Activated CD4-positive, alpha-beta memory T cell treated with anti-CD3 and anti-CD28 coated beads, Interleukin-2, amount 10 ng/mL, durations not matched to agents 7 days and 5 days (primary cell): Measurements from ENCODE around the gene RHOBTB3. TPM values are rescaled to one million over a fixed set of nuclear protein-coding genes. Genes with fewer than 3 reads are reported as not detected.
A peak's percentile ranks its signal among the peaks of the same experiment; 100 is the strongest.
"Not testable (repeated sequence)": the region's sequence is repeated elsewhere in the genome, so short reads cannot be mapped to it uniquely, and the experiment has no call there.

Experiments used
- CTCF ChIA-PET: fragments of 350-600 bp; sonication (Branson Sonifier 250); formaldehyde crosslinking; loops from one replicate; lab custom pipeline; 2021; ENCODE audit warnings: antibody characterized with exemption, inconsistent platforms; lab: Charles Lee
- POLR2A ChIA-PET: fragments of 350-600 bp; sonication (Branson Sonifier 250); formaldehyde crosslinking; loops from one replicate; lab custom pipeline; 2021; ENCODE audit warnings: antibody characterized with exemption; lab: Charles Lee
- DNase-seq: peaks from one replicate; pipeline ENCODE4 v3.0.0-alpha.2; 2020
- H3K27ac Mint-ChIP-seq: one replicate; pipeline ENCODE4 v1.8.0; 2021; ENCODE audit warnings: mild to moderate bottlenecking, mixed read lengths
- H3K27me3 Mint-ChIP-seq: one replicate; pipeline ENCODE4 v1.8.0; 2021; ENCODE audit warnings: mixed read lengths
- H3K36me3 Mint-ChIP-seq: one replicate; pipeline ENCODE4 v1.8.0; 2021; ENCODE audit warnings: low read depth, mixed read lengths
- H3K4me1 Mint-ChIP-seq: one replicate; pipeline ENCODE4 v1.8.0; 2021; ENCODE audit warnings: mixed read lengths
- H3K4me3 Mint-ChIP-seq: one replicate; pipeline ENCODE4 v1.8.0; 2021; ENCODE audit warnings: mild to moderate bottlenecking, mixed read lengths
- H3K9me3 Mint-ChIP-seq: one replicate; pipeline ENCODE4 v1.8.0; 2021; ENCODE audit warnings: mixed read lengths
- total RNA-seq, 2 experiments: library from RNA; stranded (reverse); gene quantifications; one replicate each; pipeline ENCODE4 v1.2.3, GENCODE V29; 2021

RHOBTB3 gene
- total RNA-seq, 2 experiments from 2014 or later = 0.15 TPM; not detected in 1

DNA sequence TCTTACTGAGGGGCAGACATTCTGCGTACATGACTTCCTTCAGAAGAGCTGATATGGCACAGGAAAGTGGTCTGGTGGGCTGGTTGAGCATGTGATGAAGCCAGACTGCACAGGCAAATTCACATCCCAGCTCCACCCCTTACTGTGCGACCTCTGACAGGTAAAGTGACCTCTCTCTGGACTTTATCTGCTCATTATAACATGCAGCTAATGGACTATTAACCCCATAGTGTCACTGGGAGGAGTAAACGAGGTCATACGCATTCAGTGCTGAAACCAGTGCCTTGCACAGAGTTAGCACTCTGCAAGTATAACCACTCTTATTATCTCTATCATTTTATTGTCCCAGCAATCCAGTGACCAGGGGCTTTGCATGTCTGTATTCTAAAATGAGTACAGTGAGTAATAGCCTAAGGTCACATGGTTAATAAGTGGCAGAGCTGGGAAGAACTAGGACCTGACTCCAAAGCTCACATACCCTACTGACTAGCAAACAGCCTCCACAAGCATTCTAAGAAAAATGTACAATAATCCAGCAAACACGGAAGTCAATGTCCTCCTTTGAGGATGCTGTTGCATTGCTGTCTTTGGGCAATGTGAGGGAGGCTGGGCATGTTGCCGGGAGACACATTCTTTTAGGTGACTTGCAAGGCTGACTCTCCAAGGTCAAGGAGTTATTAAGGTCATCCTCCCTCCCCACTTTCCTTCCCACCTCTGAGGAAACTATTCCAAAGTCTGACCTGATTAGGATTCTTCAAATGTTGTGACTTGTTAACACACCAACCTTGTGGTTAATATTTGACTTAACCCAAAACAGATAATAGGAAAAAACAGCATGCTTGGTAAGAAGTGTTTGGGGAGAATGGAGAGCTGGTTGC is 72.4 kb downstream of the RHOBTB3 start:
- H3K9me3 Mint-ChIP-seq = peaks cover 2% of the 10 kb centered on the region
- peaks cover 9% of the 10 kb centered on the region for H3K36me3 Mint-ChIP-seq
- ChIA-PET POLR2A (no interaction called here), CTCF (interaction anchor here (1.0 to 2.2 kb wide), 2 partner anchors 11 to 22 kb away, joined by 3 to 10 read pairs; no protein-coding TSS in a partner anchor)
- no peak for DNase-seq
- H3K4me3 Mint-ChIP-seq = no peak overlapping the region
- H3K27me3 Mint-ChIP-seq = no peaks in the 10 kb centered on the region
- H3K27ac Mint-ChIP-seq = no peak overlapping the region
- H3K4me1 Mint-ChIP-seq = peaks cover 14% of the 10 kb centered on the region

DNA sequence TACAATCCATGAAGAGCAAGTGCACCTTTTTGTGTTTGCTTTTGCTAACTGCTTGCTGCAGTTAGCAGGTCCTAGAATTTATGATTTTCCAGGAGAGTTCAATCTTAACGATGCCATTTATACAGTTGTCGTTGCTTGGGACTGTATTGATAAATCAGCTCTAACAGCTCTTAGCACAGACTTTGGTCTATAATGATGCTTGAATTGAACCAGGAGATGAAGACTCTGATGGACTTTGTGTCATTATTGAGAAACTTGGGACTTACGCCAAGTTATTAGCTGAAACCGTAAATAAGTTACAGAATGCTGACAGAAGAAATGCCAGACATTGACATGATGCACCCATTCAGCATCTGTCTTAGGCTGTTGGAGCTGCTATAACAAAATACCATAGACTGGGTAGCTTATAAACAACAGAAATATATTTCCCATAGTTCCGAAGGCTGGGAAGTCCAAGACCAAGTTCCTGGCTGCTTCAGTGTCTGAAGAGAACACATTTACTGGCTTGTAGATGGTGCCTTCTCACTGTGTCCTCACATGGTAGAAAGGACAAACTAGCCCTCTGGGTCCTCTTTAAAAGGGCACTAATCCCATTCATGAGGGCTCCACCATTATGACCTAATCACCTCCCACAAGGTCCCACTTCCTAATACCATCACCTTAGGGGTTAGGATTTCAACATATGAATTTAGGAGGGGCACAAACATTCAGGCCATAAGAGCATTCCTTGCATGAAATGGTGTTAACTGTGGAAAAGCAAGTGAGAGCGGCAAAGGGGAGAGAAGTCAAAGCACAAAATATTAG is 73.8 kb downstream of the RHOBTB3 start:
- CTCF ChIA-PET = interaction anchor here (2.2 to 6.1 kb wide), 2 partner anchors 23 to 24 kb away, joined by 10 to 79 read pairs; no protein-coding TSS in a partner anchor
- H3K36me3 Mint-ChIP-seq = peaks cover 13% of the 10 kb centered on the region
- DNase-seq = no peak
- no peak overlapping the region for H3K27ac Mint-ChIP-seq
- H3K4me3 Mint-ChIP-seq = no peak overlapping the region
- POLR2A ChIA-PET = interaction anchor here (1.0 kb wide), 1 partner anchor 12 kb away, joined by 3 read pairs; no protein-coding TSS in a partner anchor
- H3K9me3 Mint-ChIP-seq = peaks cover 2% of the 10 kb centered on the region
- no peaks in the 10 kb centered on the region for H3K27me3 Mint-ChIP-seq
- peaks cover 27% of the 10 kb centered on the region for H3K4me1 Mint-ChIP-seq

DNA sequence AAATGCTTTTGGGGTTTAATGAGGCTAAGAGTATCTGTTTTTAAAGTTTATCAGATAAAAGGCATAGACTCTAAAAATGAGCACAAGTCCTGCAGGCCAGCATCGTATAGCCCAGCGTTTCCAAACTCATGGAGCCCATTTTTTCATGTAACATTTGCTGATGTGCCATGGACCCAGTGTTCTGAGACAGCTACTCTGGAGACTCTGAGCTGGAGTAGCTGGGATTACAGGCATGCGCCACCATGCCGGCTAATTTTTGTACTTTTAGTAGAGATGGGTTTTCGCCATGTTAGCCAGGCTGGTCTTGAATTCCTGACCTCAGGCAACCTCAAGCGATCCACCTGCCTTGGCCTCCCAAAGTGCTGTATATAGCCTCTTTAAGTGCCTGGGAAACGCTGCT is 75.6 kb downstream of the RHOBTB3 start:
- Mint-ChIP-seq H3K36me3 (peaks cover 17% of the 10 kb centered on the region), H3K27me3 (no peaks in the 10 kb centered on the region), H3K9me3 (peaks cover 2% of the 10 kb centered on the region), H3K4me3 (no peak overlapping the region), H3K4me1 (peaks cover 42% of the 10 kb centered on the region), H3K27ac (no peak overlapping the region)
- ChIA-PET POLR2A (interaction anchor here (1.4 to 2.6 kb wide), 2 partner anchors 25 to 44 kb away, joined by 3 to 6 read pairs; no protein-coding TSS in a partner anchor), CTCF (interaction anchor here (2.4 to 6.1 kb wide), 3 partner anchors 14 to 25 kb away, joined by 6 to 79 read pairs (median 63); partner anchors contain the start of gene GLRX)
- no peak for DNase-seq

DNA sequence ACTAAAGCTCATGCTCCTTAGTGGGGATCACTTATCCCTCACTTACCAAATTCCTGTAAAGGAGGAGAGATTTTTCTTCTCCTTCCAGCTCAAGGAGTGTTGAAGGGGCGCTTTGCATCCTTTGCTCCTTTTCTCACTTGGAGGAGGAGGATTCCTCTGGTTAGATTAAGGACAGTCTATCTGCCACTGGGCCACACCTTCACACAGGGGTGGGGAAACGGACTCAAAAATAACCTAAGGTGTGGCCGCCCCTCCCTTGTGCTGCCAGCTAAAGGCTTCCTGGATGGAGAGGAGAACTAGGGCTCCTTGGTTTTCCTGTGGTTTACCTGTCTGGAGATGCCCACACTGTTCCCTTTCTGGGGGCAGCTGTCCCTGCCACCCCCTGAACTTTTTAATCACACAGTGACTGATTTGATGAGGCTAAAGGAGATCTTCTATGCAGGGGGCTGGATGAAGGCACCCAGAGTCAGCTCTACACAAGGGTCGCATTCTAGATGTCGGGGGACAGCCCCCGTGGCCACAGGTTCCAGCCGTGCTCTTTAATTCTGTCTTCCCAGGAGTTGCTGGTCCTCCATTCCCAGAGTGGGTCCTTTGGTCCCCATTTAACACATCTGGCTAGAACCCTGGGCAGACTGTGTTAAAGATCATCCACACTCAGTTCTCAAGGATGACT is 77.0 kb downstream of the RHOBTB3 start:
- peak overlapping the region; percentile 50 for H3K4me3 Mint-ChIP-seq
- ChIA-PET POLR2A (interaction anchor here (0.6 to 5.9 kb wide), 11 partner anchors 13 to 765 kb away, joined by 3 to 113 read pairs (median 4); partner anchors contain the start of genes GLRX and RFESD), CTCF (interaction anchor here (0.6 to 6.1 kb wide), 13 partner anchors 8 to 509 kb away, joined by 3 to 79 read pairs (median 4); partner anchors contain the start of genes GLRX and RFESD)
- H3K27me3 Mint-ChIP-seq = no peaks in the 10 kb centered on the region
- peaks cover 24% of the 10 kb centered on the region for H3K36me3 Mint-ChIP-seq
- no peak for DNase-seq
- peaks cover 56% of the 10 kb centered on the region for H3K4me1 Mint-ChIP-seq
- peaks cover 2% of the 10 kb centered on the region for H3K9me3 Mint-ChIP-seq
- peak overlapping the region; percentile 78 for H3K27ac Mint-ChIP-seq

DNA sequence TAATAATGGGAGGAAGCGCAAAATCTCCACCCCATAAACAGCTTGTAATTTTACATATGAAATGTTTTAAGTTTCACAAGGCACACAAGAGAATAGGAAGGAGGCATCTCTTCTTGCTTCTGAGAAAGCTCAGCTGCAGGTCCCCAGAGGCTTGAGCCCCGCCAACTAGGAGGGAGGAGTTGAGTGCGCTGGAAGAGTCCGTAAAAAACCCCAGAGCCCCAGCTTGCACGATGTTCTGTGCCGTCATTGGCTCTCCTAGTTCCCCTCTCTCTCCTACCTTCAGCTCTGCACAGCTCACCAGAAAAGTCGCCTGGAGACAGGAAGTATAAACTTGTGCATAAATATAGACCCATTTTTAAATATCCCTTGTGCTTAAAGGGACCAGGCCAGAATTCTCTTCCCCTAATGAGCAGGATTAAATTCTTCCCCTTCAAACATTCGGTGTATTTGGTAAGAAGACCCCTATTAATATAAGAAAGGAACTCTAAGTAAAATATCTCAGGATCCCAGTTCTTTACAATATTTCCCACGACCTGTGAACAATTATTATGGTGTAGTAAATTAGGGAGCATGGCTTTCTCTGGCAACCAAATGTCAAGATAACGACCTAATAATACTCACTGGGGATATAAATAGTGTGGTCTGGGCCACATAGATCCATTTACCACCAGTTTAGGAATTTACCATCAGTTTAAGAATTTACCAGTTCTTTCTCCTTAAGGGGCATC is 77.7 kb downstream of the RHOBTB3 start:
- H3K27me3 Mint-ChIP-seq = no peaks in the 10 kb centered on the region
- H3K4me3 Mint-ChIP-seq = peak overlapping the region; percentile 50
- peaks cover 2% of the 10 kb centered on the region for H3K9me3 Mint-ChIP-seq
- H3K27ac Mint-ChIP-seq = peak overlapping the region; percentile 78
- DNase-seq = peak; percentile 81
- peaks cover 60% of the 10 kb centered on the region for H3K4me1 Mint-ChIP-seq
- ChIA-PET POLR2A (interaction anchor here (0.6 to 5.9 kb wide), 11 partner anchors 13 to 764 kb away, joined by 3 to 113 read pairs (median 4); partner anchors contain the start of genes GLRX and RFESD), CTCF (interaction anchor here (0.6 to 6.1 kb wide), 9 partner anchors 13 to 162 kb away, joined by 3 to 79 read pairs (median 6); partner anchors contain the start of genes GLRX and RFESD)
- peaks cover 29% of the 10 kb centered on the region for H3K36me3 Mint-ChIP-seq

DNA sequence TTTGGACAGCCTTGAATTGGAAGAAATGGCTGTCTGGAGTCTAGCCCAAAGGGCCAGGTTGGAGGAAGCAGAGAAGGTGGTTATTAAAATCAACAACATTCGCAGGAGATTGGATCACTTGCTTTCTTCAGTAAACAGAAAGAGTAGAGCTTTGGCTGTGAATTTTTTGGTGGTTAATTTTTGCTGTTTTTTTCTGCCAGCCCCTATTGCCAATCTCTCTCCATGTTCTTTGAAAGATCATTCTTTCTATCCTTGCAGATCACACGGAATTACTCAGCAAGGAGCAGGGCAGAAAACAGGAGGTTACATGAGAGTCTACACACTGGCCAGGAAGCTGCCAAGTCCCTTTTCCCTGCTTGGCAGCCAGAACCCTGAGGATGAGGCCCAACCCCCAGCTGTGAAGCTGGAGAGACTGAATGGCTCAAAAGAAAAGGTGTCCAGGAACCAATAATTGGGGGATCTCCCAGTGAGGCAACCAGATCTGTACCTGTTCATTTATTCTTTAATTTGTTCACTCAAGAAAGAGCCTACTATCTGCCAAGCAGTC is 78.4 kb downstream of the RHOBTB3 start:
- H3K36me3 Mint-ChIP-seq = peaks cover 35% of the 10 kb centered on the region

DNA sequence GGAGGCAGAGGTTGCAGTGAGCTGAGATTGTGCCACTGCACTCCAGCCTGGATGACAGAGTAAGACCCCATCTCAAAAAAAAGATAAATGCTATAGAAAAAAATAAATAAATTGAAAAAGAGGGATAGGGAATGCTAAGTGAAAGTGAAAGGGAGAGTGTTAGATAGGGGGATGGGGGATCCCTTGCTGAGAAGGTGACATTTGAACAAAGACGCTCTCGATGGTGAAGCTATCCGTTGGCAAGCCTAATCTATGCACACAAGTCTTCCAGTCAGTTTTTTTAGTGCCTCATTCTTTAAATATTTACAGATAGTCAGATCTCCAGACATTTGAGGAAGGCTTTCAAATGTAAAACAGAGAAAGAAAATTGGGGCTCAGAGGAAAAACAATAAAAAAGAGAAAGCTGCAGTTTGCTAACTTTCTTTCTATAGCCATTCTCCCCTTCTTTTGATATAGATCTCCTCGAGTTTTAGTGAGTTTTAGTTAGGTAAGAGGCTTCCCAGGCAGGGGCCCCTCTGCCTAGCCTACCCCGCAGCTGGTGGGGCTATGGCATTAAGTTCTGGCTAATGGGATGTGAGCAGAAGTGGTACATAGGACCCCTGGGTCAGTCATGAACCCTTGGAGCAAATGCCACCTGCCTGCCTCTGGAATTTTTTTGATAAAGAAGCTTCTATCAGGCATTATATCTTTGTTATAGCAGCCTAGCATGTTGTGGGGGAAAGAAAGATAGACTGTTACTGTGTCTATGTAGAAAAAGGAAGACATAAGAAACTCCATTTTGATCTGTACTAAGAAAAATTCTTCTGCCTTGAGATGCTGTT is 79.4 kb downstream of the RHOBTB3 start:
- DNase-seq = no peak
- no peaks in the 10 kb centered on the region for H3K27me3 Mint-ChIP-seq
- no peak overlapping the region for H3K27ac Mint-ChIP-seq
- POLR2A ChIA-PET = interaction anchor here (0.7 to 5.9 kb wide), 7 partner anchors 11 to 164 kb away, joined by 3 to 113 read pairs (median 4); partner anchors contain the start of genes GLRX and RFESD
- no peaks in the 10 kb centered on the region for H3K9me3 Mint-ChIP-seq
- H3K4me3 Mint-ChIP-seq = no peak overlapping the region
- peaks cover 72% of the 10 kb centered on the region for H3K4me1 Mint-ChIP-seq
- peaks cover 40% of the 10 kb centered on the region for H3K36me3 Mint-ChIP-seq
- CTCF ChIA-PET = interaction anchor here (3.8 to 6.1 kb wide), 3 partner anchors 11 to 37 kb away, joined by 23 to 79 read pairs (median 63); partner anchors contain the start of gene GLRX

More for the DNA sequence above, 78.4 kb downstream of the RHOBTB3 start:
- ChIA-PET POLR2A (interaction anchor here (1.1 to 5.9 kb wide), 7 partner anchors 12 to 163 kb away, joined by 3 to 113 read pairs (median 6); partner anchors contain the start of genes GLRX and RFESD), CTCF (interaction anchor here (1.1 to 6.1 kb wide), 6 partner anchors 12 to 153 kb away, joined by 3 to 79 read pairs (median 16); partner anchors contain the start of gene GLRX)
- H3K4me3 Mint-ChIP-seq = no peak overlapping the region
- H3K27me3 Mint-ChIP-seq = no peaks in the 10 kb centered on the region
- H3K27ac Mint-ChIP-seq = peak overlapping the region; percentile 78
- DNase-seq = no peak
- peaks cover 65% of the 10 kb centered on the region for H3K4me1 Mint-ChIP-seq
- H3K9me3 Mint-ChIP-seq = peaks cover 2% of the 10 kb centered on the region

DNA sequence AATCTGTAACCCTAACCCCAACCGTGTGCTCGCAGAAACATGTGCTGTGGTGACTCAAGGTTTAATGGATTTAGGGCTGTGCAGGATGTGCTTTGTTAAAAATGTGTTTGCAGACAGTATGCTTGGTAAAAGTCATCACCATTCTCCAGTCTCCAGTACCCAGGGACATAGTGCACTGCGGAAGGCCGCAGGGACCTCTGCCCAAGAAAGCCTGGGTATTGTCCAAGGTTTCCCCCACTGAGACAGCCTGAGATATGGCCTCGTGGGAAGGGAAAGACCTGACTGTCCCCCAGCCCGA is 79.9 kb downstream of the RHOBTB3 start:
- Mint-ChIP-seq H3K4me1 (peaks cover 78% of the 10 kb centered on the region), H3K36me3 (peaks cover 46% of the 10 kb centered on the region)
- not testable (repeated sequence) for H3K27me3 Mint-ChIP-seq, DNase-seq, H3K4me3 Mint-ChIP-seq, H3K27ac Mint-ChIP-seq, H3K9me3 Mint-ChIP-seq
- CTCF ChIA-PET = interaction anchor here (3.8 to 6.1 kb wide), 3 partner anchors 10 to 36 kb away, joined by 23 to 79 read pairs (median 63); partner anchors contain the start of gene GLRX
- POLR2A ChIA-PET = interaction anchor here (0.7 to 5.9 kb wide), 4 partner anchors 11 to 164 kb away, joined by 3 to 113 read pairs (median 4); partner anchors contain the start of genes GLRX and RFESD

DNA sequence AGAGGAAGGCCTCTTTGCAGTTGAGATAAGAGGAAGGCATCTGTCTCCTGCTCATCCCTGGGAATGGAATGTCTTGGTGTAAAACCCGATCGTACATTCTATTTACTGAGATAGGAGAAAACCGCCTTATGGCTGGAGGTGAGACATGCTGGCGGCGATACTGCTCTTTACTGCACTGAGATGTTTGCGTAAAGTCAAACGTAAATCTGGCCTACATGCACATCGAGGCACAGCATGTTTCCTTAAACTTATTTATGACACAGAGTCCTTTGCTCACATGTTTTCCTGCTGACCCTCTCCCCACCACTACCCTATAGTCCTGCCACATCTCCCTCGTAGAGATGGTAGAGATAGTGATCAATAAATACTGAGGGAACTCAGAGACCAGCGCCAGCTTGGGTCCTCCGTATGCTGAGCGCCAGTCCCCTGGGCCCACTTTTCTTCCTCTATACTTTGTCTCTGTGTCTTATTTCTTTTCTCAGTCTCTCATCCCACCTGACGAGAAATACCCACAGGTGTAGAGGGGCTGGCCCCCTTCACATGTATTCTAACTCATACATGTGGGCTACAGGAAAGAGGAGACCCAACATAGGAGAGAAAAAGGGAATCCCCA is 80.4 kb downstream of the RHOBTB3 start:
- ChIA-PET CTCF (interaction anchor here (0.8 to 4.4 kb wide), 4 partner anchors 10 to 189 kb away, joined by 3 to 63 read pairs (median 6); partner anchors contain the start of gene GLRX), POLR2A (interaction anchor here (5.9 kb wide), 1 partner anchor 10 kb away, joined by 113 read pairs; the partner anchor contains the start of gene GLRX)
- H3K27ac Mint-ChIP-seq = peak overlapping the region; percentile 45
- not testable (repeated sequence) for H3K27me3 Mint-ChIP-seq, H3K9me3 Mint-ChIP-seq, H3K4me3 Mint-ChIP-seq, DNase-seq
- H3K36me3 Mint-ChIP-seq = peaks cover 51% of the 10 kb centered on the region
- H3K4me1 Mint-ChIP-seq = peaks cover 82% of the 10 kb centered on the region

DNA sequence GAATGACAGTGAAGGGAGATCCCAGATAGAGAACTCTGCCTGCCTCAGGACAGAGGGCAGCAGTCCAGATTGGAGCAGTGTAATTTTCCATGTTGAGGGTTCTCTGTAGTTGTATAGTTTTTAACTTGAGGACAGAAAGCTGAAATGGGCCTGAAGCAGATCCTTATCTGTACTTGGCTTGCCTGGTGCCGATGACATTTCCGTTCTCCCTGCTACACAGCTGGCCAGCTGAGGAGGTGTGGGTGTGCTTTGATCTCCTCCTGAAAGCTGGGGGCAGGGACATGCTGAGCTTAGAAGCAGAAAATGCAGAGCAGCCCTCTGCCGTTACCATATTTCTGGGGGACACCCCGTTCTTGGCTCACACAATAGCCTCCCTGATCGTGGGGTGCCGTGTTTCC is 80.9 kb downstream of the RHOBTB3 start:
- DNase-seq = no peak
- POLR2A ChIA-PET = interaction anchor here (5.9 kb wide), 1 partner anchor 10 kb away, joined by 113 read pairs; the partner anchor contains the start of gene GLRX
- Mint-ChIP-seq H3K27me3 (no peaks in the 10 kb centered on the region), H3K36me3 (peaks cover 56% of the 10 kb centered on the region), H3K4me3 (no peak overlapping the region), H3K9me3 (no peaks in the 10 kb centered on the region), H3K27ac (peak overlapping the region; percentile 45), H3K4me1 (peaks cover 88% of the 10 kb centered on the region)
- CTCF ChIA-PET = interaction anchor here (0.8 to 1.6 kb wide), 3 partner anchors 12 to 190 kb away, joined by 3 to 8 read pairs (median 4); partner anchors contain the start of gene GLRX
